Gastrocnemius medialis (tissue), 4 donors: ENCODE results near the gene GH1.
A peak's percentile ranks its signal among the peaks of the same experiment; 100 is the strongest.

Experiments
- CTCF ChIP-seq, 5 experiments: fragments of 450-650 bp in 3 of 5; fragments of 200-600 bp in 2 of 5; sonication (generic) in 2 of 5; IDR thresholded peaks in 4 of 5; conservative IDR thresholded peaks in 1 of 5; 1 replicate in 4 of 5; 2 replicates in 1 of 5; pipeline ENCODE4 v1.5.1; 2016 to 2019; ENCODE audit warnings: antibody characterized with exemption in 5 of 5, mild to moderate bottlenecking in 3 of 5, moderate library complexity in 3 of 5
- POLR2A ChIP-seq, 2 donors: fragments of 450-650 bp; IDR thresholded peaks; one replicate each; pipeline ENCODE4 v1.6.1; 2017; ENCODE audit warnings: antibody characterized with exemption in 2 of 2, mild to moderate bottlenecking in 2 of 2, moderate library complexity in 2 of 2

GRCh38 chr17:63954402-63955063 is 35.9 kb upstream of the GH1 start:
- TF ChIP-seq CTCF (IDR thresholded peaks at IDR 0.05 in 4 of 5, conservative IDR thresholded peaks at IDR 0.05 in 1 of 5) (no peak), POLR2A (IDR thresholded peaks at IDR 0.05) (peak; percentile 18 to 26)
